Sciatic nerve (tissue), 2 donors: Measurements from ENCODE around the gene AGPAT2. TPM values are rescaled to one million over a fixed set of nuclear protein-coding genes. Genes with fewer than 3 reads are reported as not detected.

ENCODE experiments used
- ATAC-seq: fragments of 200-7000 bp; cut with Tn5 transposase; one replicate; pipeline ENCODE4 v1.9.1; 2020; ENCODE audit warnings: mild to moderate bottlenecking, moderate library complexity
- DNase-seq: peaks from one replicate; pipeline ENCODE4 v3.0.0-alpha.2; 2020; ENCODE audit warnings: low spot score
- intact Hi-C: fragments of 100-400 bp; cut with DNase I; formaldehyde crosslinking; loops from one replicate; pipeline ENCODE4 v1.14.2; 2022
- total RNA-seq: library from RNA; stranded (reverse); fragmentation: NEBNext Ultra II Directional; extraction: Animal tissue kit (Norgen Biotek cat#: 25700); gene quantifications from one replicate; pipeline ENCODE4 v1.2.1, GENCODE V29; 2021
- donor health status: DM: no; HTN: no; CAD: no.
- donor health status: DM: no; HTN: no; CAD: no.

The AGPAT2 gene
- 33.9 TPM for total RNA-seq

GRCh38 chr9:136686794-136687711, at the start of gene AGPAT2:
Gene AGPAT2, minus strand, starts transcription at chr9:136687457. Its CDS starts 100 bp downstream, at chr9:136687357.
- ATAC-seq (peak; percentile 47), DNase-seq (peak; percentile 83)
- intact Hi-C loops, result no loop called here

GRCh38 chr9:136735812-136736480, 48.7 kb upstream of the AGPAT2 start:
- no peak for ATAC-seq
- intact Hi-C loops, result no loop called here
- DNase-seq, result no peak

GRCh38 chr9:136734837-136735496, 47.7 kb upstream of the AGPAT2 start:
- ATAC-seq (no peak), DNase-seq (no peak)
- intact Hi-C loops, result no loop called here

GRCh38 chr9:136733611-136734010, 46.4 kb upstream of the AGPAT2 start:
- intact Hi-C loops, result no loop called here
- DNase-seq, result no peak
- ATAC-seq, result no peak

- intact Hi-C loops, result no loop called here
- ATAC-seq (no peak), DNase-seq (no peak)
Observed at GRCh38 chr9:136732444-136733178, 45.4 kb upstream of the AGPAT2 start.

- DNase-seq (no peak), ATAC-seq (no peak)
- intact Hi-C loops, result no loop called here
Observed at GRCh38 chr9:136729926-136730325, 42.7 kb upstream of the AGPAT2 start.

GRCh38 chr9:136729144-136729543, 41.9 kb upstream of the AGPAT2 start:
- DNase-seq (no peak), ATAC-seq (peak; percentile 7)
- intact Hi-C loops, result no loop called here

- intact Hi-C loops, result no loop called here
- ATAC-seq (peak; percentile 48), DNase-seq (no peak)
Observed at GRCh38 chr9:136728548-136729123, 41.4 kb upstream of the AGPAT2 start.

- peak; percentile 95 for DNase-seq
- peak; percentile 77 for ATAC-seq
- intact Hi-C loops, result no loop called here
Observed at GRCh38 chr9:136728080-136728547, 40.9 kb upstream of the AGPAT2 start.

GRCh38 chr9:136726631-136727191, 39.5 kb upstream of the AGPAT2 start:
- ATAC-seq, result no peak
- no peak for DNase-seq
- intact Hi-C loops, result no loop called here

- DNase-seq (no peak), ATAC-seq (no peak)
- intact Hi-C loops, result no loop called here
Observed at GRCh38 chr9:136726118-136726517, 38.9 kb upstream of the AGPAT2 start.

GRCh38 chr9:136725612-136726011, 38.4 kb upstream of the AGPAT2 start:
- no peak for ATAC-seq
- DNase-seq, result no peak
- intact Hi-C loops, result no loop called here

- DNase-seq (no peak), ATAC-seq (no peak)
- intact Hi-C loops, result no loop called here
Observed at GRCh38 chr9:136724772-136725171, 37.5 kb upstream of the AGPAT2 start.

- no peak for ATAC-seq
- no peak for DNase-seq
- intact Hi-C loops, result no loop called here
Observed at GRCh38 chr9:136723989-136724388, 36.7 kb upstream of the AGPAT2 start.

GRCh38 chr9:136723362-136723976, 36.2 kb upstream of the AGPAT2 start:
- ATAC-seq (no peak), DNase-seq (no peak)
- intact Hi-C loops, result no loop called here

- no peak for DNase-seq
- ATAC-seq, result no peak
- intact Hi-C loops, result no loop called here
Observed at GRCh38 chr9:136722969-136723356, 35.7 kb upstream of the AGPAT2 start.

- intact Hi-C loops, result no loop called here
- DNase-seq (no peak), ATAC-seq (no peak)
Observed at GRCh38 chr9:136722093-136722968, 35.1 kb upstream of the AGPAT2 start.
